Fibroblast of gingiva (primary cell): Measurements from ENCODE around the gene PRSS38.

ENCODE experiments used
- DNase-seq: peaks from one replicate; pipeline ENCODE4 v3.0.0-alpha.2; 2011; ENCODE audit warnings: low read depth

Gene PRSS38

GRCh38 chr1:227793079-227793947 lies 22.2 kb upstream of the PRSS38 start:
- DNase-seq = no peak

GRCh38 chr1:227793948-227794816 lies 21.3 kb upstream of the PRSS38 start:
- DNase-seq = peak; percentile 89

- DNase-seq = no peak
Measured at GRCh38 chr1:227794817-227795192, 20.7 kb upstream of the PRSS38 start.

- DNase-seq = no peak
Measured at GRCh38 chr1:227795732-227796131, 19.7 kb upstream of the PRSS38 start.

GRCh38 chr1:227796359-227796915 lies 19.0 kb upstream of the PRSS38 start:
- no peak for DNase-seq

- DNase-seq = no peak
Measured at GRCh38 chr1:227797144-227797543, 18.3 kb upstream of the PRSS38 start.

- no peak for DNase-seq
Measured at GRCh38 chr1:227797625-227798024, 17.9 kb upstream of the PRSS38 start.

GRCh38 chr1:227798078-227798802 lies 17.2 kb upstream of the PRSS38 start:
- no peak for DNase-seq

- no peak for DNase-seq
Measured at GRCh38 chr1:227799756-227800155, 15.7 kb upstream of the PRSS38 start.

GRCh38 chr1:227803933-227804332 lies 11.5 kb upstream of the PRSS38 start:
- no peak for DNase-seq

- DNase-seq = peak; percentile 92
Measured at GRCh38 chr1:227805606-227806197, 9.8 kb upstream of the PRSS38 start.

GRCh38 chr1:227808566-227808965 lies 6.9 kb upstream of the PRSS38 start:
- peak; percentile 89 for DNase-seq

GRCh38 chr1:227809026-227809425 lies 6.4 kb upstream of the PRSS38 start:
- no peak for DNase-seq

GRCh38 chr1:227813962-227814361 lies 1.5 kb upstream of the PRSS38 start:
- no peak for DNase-seq

- DNase-seq = no peak
Measured at GRCh38 chr1:227816750-227817446, 1.4 kb downstream of the PRSS38 start.

- DNase-seq = no peak
Measured at GRCh38 chr1:227823537-227823936, 8.1 kb downstream of the PRSS38 start.

- DNase-seq = no peak
Measured at GRCh38 chr1:227824204-227824603, 8.7 kb downstream of the PRSS38 start.

GRCh38 chr1:227828786-227829185 lies 13.3 kb downstream of the PRSS38 start:
- no peak for DNase-seq

- DNase-seq = no peak
Measured at GRCh38 chr1:227838181-227838580, 22.7 kb downstream of the PRSS38 start.

- DNase-seq = no peak
Measured at GRCh38 chr1:227841096-227841495, 25.6 kb downstream of the PRSS38 start.
